ENCODE results near the gene ARHGEF11.
"Not testable (repeated sequence)": the region's sequence is repeated elsewhere in the genome, so short reads cannot be mapped to it uniquely, and the experiment has no call there.

ARHGEF11 gene

GRCh38 chr1:156928043-156928602, 117.4 kb downstream of the ARHGEF11 start:
- no peak for DNase-seq (ENCODE audit: low spot score)
- TF ChIP-seq CTCF (IDR thresholded peaks at IDR 0.05; ENCODE audit: extremely low read depth, missing control alignments): no peak

GRCh38 chr1:156927215-156928042, 118.1 kb downstream of the ARHGEF11 start:
- DNase-seq (ENCODE audit: low spot score): peak; percentile 68
- TF ChIP-seq CTCF (IDR thresholded peaks at IDR 0.05; ENCODE audit: extremely low read depth, missing control alignments): peak; percentile 17

GRCh38 chr1:156926695-156927094, 118.8 kb downstream of the ARHGEF11 start:
- DNase-seq (ENCODE audit: low spot score): not testable (repeated sequence)

DNA sequence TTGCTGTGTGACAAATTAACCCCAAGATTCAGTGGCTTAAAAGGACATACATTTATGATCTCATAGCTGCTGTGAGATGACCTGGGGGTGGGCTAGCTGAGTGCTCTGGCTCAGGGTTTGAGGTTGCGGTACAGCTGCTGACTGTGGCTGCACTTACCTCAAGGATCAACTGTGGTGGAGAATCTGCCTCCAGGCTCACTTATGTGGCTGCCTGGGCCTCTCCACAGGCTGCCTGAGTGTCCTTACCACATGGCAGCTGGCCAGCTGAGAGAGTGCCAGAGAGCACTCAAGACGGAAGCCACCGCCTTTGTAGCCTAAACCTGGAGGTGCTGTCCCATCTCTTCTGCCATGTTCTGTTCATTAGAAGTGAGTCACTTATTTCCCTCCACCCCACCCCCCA, 119.4 kb downstream of the ARHGEF11 start:
- no peak for TF ChIP-seq CTCF (IDR thresholded peaks at IDR 0.05; ENCODE audit: extremely low read depth, missing control alignments)

DNA sequence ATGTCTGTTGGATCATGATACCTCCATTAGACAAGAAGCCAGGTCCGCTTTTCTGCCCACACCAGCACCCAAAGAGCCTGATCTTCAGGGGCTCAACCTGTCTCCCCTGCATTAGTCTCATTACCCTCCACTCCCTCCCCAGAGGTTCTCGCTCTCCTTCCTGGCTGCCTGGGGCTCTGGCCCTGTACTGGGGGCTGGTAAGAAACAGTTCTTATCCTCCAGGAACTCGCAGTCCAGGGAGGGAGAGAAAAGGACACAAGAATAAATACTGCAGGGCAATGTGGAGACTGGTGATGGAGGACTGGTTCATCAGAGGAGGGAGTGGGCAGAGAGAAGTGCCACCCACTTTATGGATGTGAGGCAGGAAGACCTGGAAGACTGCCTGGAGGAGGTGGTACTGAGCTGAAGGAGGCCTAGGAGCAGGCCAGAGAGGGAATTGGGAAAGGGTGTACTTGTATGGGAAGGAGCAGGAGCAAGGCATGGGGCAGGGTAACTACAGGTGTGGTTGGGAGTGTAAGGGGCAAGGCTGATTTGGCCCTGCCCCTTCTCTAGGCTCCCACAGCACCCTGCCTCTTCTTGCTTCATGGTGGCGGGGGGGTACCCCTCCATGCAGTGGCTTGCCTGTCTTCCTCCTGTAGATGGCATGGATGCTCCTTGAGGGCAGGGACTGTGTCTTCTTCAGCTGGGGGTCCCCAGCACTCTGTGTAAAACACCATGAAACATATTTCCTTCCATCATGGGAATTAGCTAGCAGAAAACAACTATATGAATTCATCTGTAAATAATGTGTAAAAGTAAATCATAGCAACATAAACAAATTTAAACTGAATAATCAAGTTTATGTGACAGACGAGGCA, 120.2 kb downstream of the ARHGEF11 start:
- DNase-seq (ENCODE audit: low spot score): no peak
- TF ChIP-seq CTCF (IDR thresholded peaks at IDR 0.05; ENCODE audit: extremely low read depth, missing control alignments): no peak

More for the DNA sequence above, 119.4 kb downstream of the ARHGEF11 start:
- no peak for DNase-seq (ENCODE audit: low spot score)

- TF ChIP-seq CTCF (IDR thresholded peaks at IDR 0.05; ENCODE audit: extremely low read depth, missing control alignments): no peak
- no peak for DNase-seq (ENCODE audit: low spot score)
These were observed 120.9 kb downstream of the ARHGEF11 start for GRCh38 chr1:156924478-156925153.

GRCh38 chr1:156923670-156924477, 121.7 kb downstream of the ARHGEF11 start:
- TF ChIP-seq CTCF (IDR thresholded peaks at IDR 0.05; ENCODE audit: extremely low read depth, missing control alignments): no peak
- no peak for DNase-seq (ENCODE audit: low spot score)
